Keratinocyte (primary cell): ENCODE data around the gene MON1A. TPM values are rescaled to one million over a fixed set of nuclear protein-coding genes. Genes with fewer than 3 reads are reported as not detected.

Experiments
- DNase-seq: peaks from one replicate; pipeline ENCODE4 v3.0.0-alpha.2; 2011; ENCODE audit warnings: low read depth, missing footprints, low spot score
- FAIRE-seq: peaks from 2 replicates; lab custom pipeline; 2011; peaks lifted over from hg19 to GRCh38; lab: Jason Lieb, UNC
- H2AFZ ChIP-seq: 2 replicates; pipeline ENCODE4 v1.6.0; 2012; ENCODE audit warnings: low read length, control low read depth, inconsistent platforms; ENCODE audit not compliant: control insufficient read depth
- H3K27ac ChIP-seq: 2 replicates; pipeline ENCODE4 v1.5.1; 2011; ENCODE audit warnings: low read length; ENCODE audit not compliant: control insufficient read depth, insufficient read depth
- H3K27me3 ChIP-seq: 3 replicates; pipeline ENCODE4 v1.6.0; 2011; ENCODE audit warnings: low read length; ENCODE audit not compliant: control insufficient read depth, insufficient read depth; ENCODE audit errors: extremely low read depth
- H3K36me3 ChIP-seq, 2 experiments: 2 replicates in 1 of 2; 3 replicates in 1 of 2; pipeline ENCODE4 v1.5.1; 2011; ENCODE audit warnings: low read length in 2 of 2, mild to moderate bottlenecking in 1 of 2; ENCODE audit not compliant: control insufficient read depth in 2 of 2, insufficient read depth in 2 of 2; ENCODE audit errors: extremely low read depth in 1 of 2
- H3K4me1 ChIP-seq: 3 replicates; pipeline ENCODE4 v1.5.1; 2011; ENCODE audit warnings: low read length; ENCODE audit not compliant: control insufficient read depth, insufficient read depth; ENCODE audit errors: extremely low read depth
- H3K4me2 ChIP-seq: 3 replicates; pipeline ENCODE4 v1.6.0; 2011; ENCODE audit warnings: low read depth, low read length; ENCODE audit not compliant: control insufficient read depth, insufficient read depth; ENCODE audit errors: extremely low read depth
- H3K4me3 ChIP-seq, 3 experiments: fragments of 200-600 bp in 1 of 3; sonication (generic) in 1 of 3; 2 replicates in 2 of 3; 3 replicates in 1 of 3; pipeline ENCODE4 v1.5.1; 2011 to 2016; ENCODE audit warnings: low read length in 3 of 3, mild to moderate bottlenecking in 3 of 3, control low read depth in 2 of 3, inconsistent platforms in 1 of 3, low read depth in 1 of 3, mixed read lengths in 1 of 3, mixed run types in 1 of 3, moderate library complexity in 1 of 3; ENCODE audit not compliant: control insufficient read depth in 2 of 3, insufficient read depth in 2 of 3; ENCODE audit errors: extremely low read depth in 1 of 3
- H3K79me2 ChIP-seq: 2 replicates; pipeline ENCODE4 v1.6.0; 2012; ENCODE audit warnings: low read length; ENCODE audit not compliant: control insufficient read depth, insufficient read depth
- H3K9ac ChIP-seq: 3 replicates; pipeline ENCODE4 v1.6.0; 2011; ENCODE audit warnings: low read length; ENCODE audit not compliant: control insufficient read depth, insufficient read depth; ENCODE audit errors: extremely low read depth
- H3K9me1 ChIP-seq: 3 replicates; pipeline ENCODE4 v1.6.0; 2011; ENCODE audit warnings: low read length; ENCODE audit not compliant: control insufficient read depth, insufficient read depth; ENCODE audit errors: extremely low read depth
- H3K9me3 ChIP-seq: 2 replicates; pipeline ENCODE4 v1.5.1; 2012; ENCODE audit warnings: low read depth, low read length; ENCODE audit not compliant: control insufficient read depth
- H4K20me1 ChIP-seq: 3 replicates; pipeline ENCODE4 v1.6.0; 2011; ENCODE audit warnings: low read length; ENCODE audit not compliant: control insufficient read depth, insufficient read depth; ENCODE audit errors: extremely low read depth
- CTCF ChIP-seq, 3 experiments: IDR thresholded peaks in 1 of 3; conservative IDR thresholded peaks in 1 of 3; optimal IDR thresholded peaks in 1 of 3; 2 replicates in 2 of 3; 3 replicates in 1 of 3; pipeline versions ENCODE3 to v1.5.1; 2011; ENCODE audit warnings: low read length in 3 of 3, mild to moderate bottlenecking in 3 of 3, moderate library complexity in 2 of 3, control low read depth in 1 of 3, inconsistent platforms in 1 of 3; ENCODE audit not compliant: insufficient read depth in 2 of 3; ENCODE audit errors: extremely low read depth in 1 of 3
- EZH2 ChIP-seq: IDR thresholded peaks from one replicate; pipeline ENCODE4 v1.6.1; 2012; ENCODE audit warnings: inconsistent platforms, mild to moderate bottlenecking, low read length, moderate library complexity
- dilution Hi-C: fragments of 300-500 bp; cut with MboI; formaldehyde crosslinking; loops from one replicate; pipeline ENCODE4 v1.7.0; 2020; ENCODE audit warnings: low sequenced_read_pairs; ENCODE audit not compliant: extremely low pct_ligation_motif_present
- polyA minus RNA-seq, 3 experiments: library from RNA; depleted of rRNA, polyadenylated mRNA; stranded (reverse); fragments of >200 nt; gene quantifications; 1 replicate in 1 of 3; 2 replicates in 1 of 3; 3 replicates in 1 of 3; pipeline ENCODE4 v1.2.3, GENCODE V29; 2011
- polyA plus RNA-seq, 5 experiments: library from polyadenylated mRNA; depleted of rRNA in 3 of 5; stranded (reverse) in 3 of 5; stranded (forward) in 1 of 5; unstranded in 1 of 5; fragments of >200 nt; gene quantifications; 1 replicate in 1 of 5; 2 replicates in 3 of 5; 3 replicates in 1 of 5; pipeline versions ENCODE4 v1.2.1 to v1.2.3, GENCODE V29; 2011 to 2012; ENCODE audit warnings: missing spikeins in 2 of 5, low read depth in 1 of 5, low replicate concordance in 1 of 5

MON1A gene
- 10.7 to 14.9 TPM (median 14.7 TPM) in 3 replicates for polyA plus RNA-seq
- polyA plus RNA-seq (2011; ENCODE audit: low read depth): 4.0 TPM
- polyA plus RNA-seq (2011; cell fraction: cytosol; rRNA removed): 9.8 and 19.0 TPM in 2 replicates
- polyA plus RNA-seq (2011; cell fraction: nucleus; rRNA removed): 11.0 and 15.9 TPM in 2 replicates
- 8.3 and 14.7 TPM in 2 replicates for polyA plus RNA-seq (2012; ENCODE audit: low replicate concordance)
- polyA minus RNA-seq: 7.8 to 23.6 TPM (median 11.8 TPM) in 3 replicates
- polyA minus RNA-seq (2011; cell fraction: cytosol; rRNA and poly(A)+ RNA removed): 28.8 TPM
- 7.1 TPM in 2 replicates for polyA minus RNA-seq (2011; cell fraction: nucleus; rRNA and poly(A)+ RNA removed)

- Histone ChIP-seq H3K4me1 (peaks cover 21% of the 10 kb centered on the region), H3K79me2 (peaks cover 17% of the 10 kb centered on the region), H3K4me2 (peak within 1 kb of the TSS; percentile 66), H3K9me3 (no peaks in the 10 kb centered on the region), H3K27ac (peak within 1 kb of the TSS; percentile 37), H3K36me3 (peaks cover 0 to 4% of the 10 kb centered on the region in 2 experiments), H3K9ac (peak within 1 kb of the TSS; percentile 75), H3K9me1 (peaks cover 3% of the 10 kb centered on the region), H2AFZ (peak within 1 kb of the TSS; percentile 95), H4K20me1 (no peaks in the 10 kb centered on the region), H3K27me3 (no peaks in the 10 kb centered on the region), H3K4me3 (peak within 1 kb of the TSS; percentile 71 to 95 (median 91))
- TF ChIP-seq EZH2 (no peak), CTCF (optimal IDR thresholded peaks at IDR 0.05 in 1 of 3, IDR thresholded peaks at IDR 0.05 in 1 of 3, conservative IDR thresholded peaks at IDR 0.05 in 1 of 3; ENCODE audit: extremely low read depth in 1 of 3, insufficient read depth in 2 of 3, low read length in 3 of 3) (peak; percentile 35 to 60 (median 49))
- dilution Hi-C loops: no loop called here
- DNase-seq (peak; percentile 71), FAIRE-seq (no peak)
Observed at GRCh38 chr3:49929291-49930167, at the start of gene MON1A. Gene MON1A (minus strand): TSS chr3:49929811. CDS start chr3:49913346, 16,465 bp downstream.

GRCh38 chr3:49976942-49977341 is 47.3 kb upstream of the MON1A start:
- no peak overlapping the region for H3K27ac ChIP-seq
- no peaks in the 10 kb centered on the region for H3K4me1 ChIP-seq
- DNase-seq (no peak), FAIRE-seq (no peak)
- no peak for TF ChIP-seq EZH2
- no peak for TF ChIP-seq CTCF (optimal IDR thresholded peaks at IDR 0.05 in 1 of 3, IDR thresholded peaks at IDR 0.05 in 1 of 3, conservative IDR thresholded peaks at IDR 0.05 in 1 of 3; ENCODE audit: extremely low read depth in 1 of 3, insufficient read depth in 2 of 3, low read length in 3 of 3)
- H3K36me3 ChIP-seq: peaks cover 10% of the 10 kb centered on the region in 2 experiments
- H3K9me1 ChIP-seq: no peaks in the 10 kb centered on the region
- H3K79me2 ChIP-seq: peaks cover 2% of the 10 kb centered on the region
- dilution Hi-C loops: no loop called here
- no peaks in the 10 kb centered on the region for H3K9me3 ChIP-seq
- H3K9ac ChIP-seq: no peak overlapping the region
- H2AFZ ChIP-seq: no peak overlapping the region
- H3K4me3 ChIP-seq: no peak overlapping the region
- no peaks in the 10 kb centered on the region for H4K20me1 ChIP-seq
- no peaks in the 10 kb centered on the region for H3K27me3 ChIP-seq
- H3K4me2 ChIP-seq: no peak overlapping the region
